ENCODE results near the gene NME3.

GRCh38 chr16:1723450-1724147 lies 47.7 kb downstream of the NME3 start:
- TF ChIP-seq CTCF (conservative IDR thresholded peaks at IDR 0.05) (peak; percentile 90), EZH2 (IDR thresholded peaks at IDR 0.05; ENCODE audit: low read depth) (no peak)
